HepG2 (cell line): ENCODE data around the gene DNAJC4. TPM values are rescaled to one million over a fixed set of nuclear protein-coding genes. Genes with fewer than 3 reads are reported as not detected.
A peak's percentile ranks its signal among the peaks of the same experiment; 100 is the strongest.

Source experiments
- ATF7 ChIP-seq, 2 experiments: fragments of 450-650 bp in 1 of 2; sonication (generic) in 1 of 2; formaldehyde crosslinking in 1 of 2; IDR thresholded peaks; 2 replicates each; pipeline versions ENCODE4 v1.4.0 to v1.6.1; 2016 to 2020; ENCODE audit warnings: antibody characterized with exemption in 1 of 2, mild to moderate bottlenecking in 1 of 2, missing genetic modification reagents in 1 of 2
- MED13 ChIP-seq: sonication (generic); formaldehyde crosslinking; IDR thresholded peaks from 2 replicates; pipeline ENCODE4 v1.5.0; 2020; ENCODE audit warnings: missing genetic modification reagents
- MLLT10 ChIP-seq: sonication (generic); formaldehyde crosslinking; IDR thresholded peaks from 2 replicates; pipeline ENCODE4 v1.4.0; 2020; ENCODE audit warnings: missing genetic modification reagents
- NCOA2 ChIP-seq: sonication (generic); formaldehyde crosslinking; IDR thresholded peaks from 2 replicates; pipeline ENCODE4 v1.8.0; 2022; ENCODE audit warnings: inconsistent platforms
- POLR2G ChIP-seq: fragments of 200-400 bp; formaldehyde crosslinking; IDR thresholded peaks from 2 replicates; pipeline ENCODE4 v1.6.1; 2018; ENCODE audit warnings: mild to moderate bottlenecking, low read depth, low read length, moderate library complexity
- SMAD3 ChIP-seq: sonication (generic); formaldehyde crosslinking; IDR thresholded peaks from 2 replicates; pipeline ENCODE4 v1.4.0; 2020; ENCODE audit warnings: missing genetic modification reagents
- SMARCE1 ChIP-seq: fragments of 450-650 bp; IDR thresholded peaks from 2 replicates; pipeline ENCODE4 v1.6.1; 2017; ENCODE audit warnings: borderline replicate concordance
- TAF1 ChIP-seq: sonication (generic); formaldehyde crosslinking; IDR thresholded peaks from 2 replicates; pipeline ENCODE4 v1.4.0; 2020; ENCODE audit warnings: missing genetic modification reagents
- TOE1 ChIP-seq: sonication (generic); formaldehyde crosslinking; IDR thresholded peaks from 2 replicates; pipeline ENCODE4 v1.4.0; 2020; ENCODE audit warnings: mild to moderate bottlenecking, missing genetic modification reagents
- ZFY ChIP-seq: sonication (generic); formaldehyde crosslinking; IDR thresholded peaks from 2 replicates; pipeline ENCODE4 v1.4.0; 2020; ENCODE audit warnings: missing genetic modification reagents
- ZKSCAN1 ChIP-seq: fragments of 150-350 bp; IDR thresholded peaks from 2 replicates; pipeline ENCODE4 v1.6.1; 2014; ENCODE audit warnings: low read length
- ZNF253 ChIP-seq: sonication (generic); formaldehyde crosslinking; IDR thresholded peaks from 2 replicates; pipeline ENCODE4 v1.8.0; 2022; ENCODE audit warnings: mild to moderate bottlenecking, missing genetic modification reagents, borderline replicate concordance
- ZNF292 ChIP-seq: sonication (generic); formaldehyde crosslinking; IDR thresholded peaks from 2 replicates; pipeline ENCODE4 v1.8.1; 2022; ENCODE audit warnings: mild to moderate bottlenecking, low read depth, missing genetic modification reagents, borderline replicate concordance
- ZNF629 ChIP-seq: sonication (generic); formaldehyde crosslinking; conservative IDR thresholded peaks from 2 replicates; pipeline ENCODE4 v1.5.0; 2020; ENCODE audit warnings: missing genetic modification reagents
- ZNF652 ChIP-seq: IDR thresholded peaks from 2 replicates; pipeline ENCODE4 v1.6.1; 2016; ENCODE audit warnings: low read depth, borderline replicate concordance
- ZNF660 ChIP-seq: sonication (generic); formaldehyde crosslinking; IDR thresholded peaks from 2 replicates; pipeline ENCODE4 v1.5.1; 2020; ENCODE audit warnings: mild to moderate bottlenecking, low read depth, missing genetic modification reagents, borderline replicate concordance
- ZNF713 ChIP-seq: sonication (generic); formaldehyde crosslinking; IDR thresholded peaks from 2 replicates; pipeline ENCODE4 v1.4.0; 2020; ENCODE audit warnings: mild to moderate bottlenecking, missing genetic modification reagents
- ZNF737 ChIP-seq: sonication (generic); formaldehyde crosslinking; IDR thresholded peaks from 2 replicates; pipeline ENCODE4 v1.5.0; 2020; ENCODE audit warnings: missing genetic modification reagents, mild to moderate bottlenecking, borderline replicate concordance
- ZNF775 ChIP-seq: sonication (generic); formaldehyde crosslinking; IDR thresholded peaks from 2 replicates; pipeline ENCODE4 v1.4.0; 2020; ENCODE audit warnings: missing genetic modification reagents, mild to moderate bottlenecking, moderate library complexity, borderline replicate concordance
- polyA plus RNA-seq, 8 experiments: library from polyadenylated mRNA; depleted of rRNA in 3 of 8; stranded (reverse) in 7 of 8; unstranded in 1 of 8; fragments of >200 nt; fragmentation: Illumina TruSeq in 4 of 8; extraction: Trizol in 4 of 8; gene quantifications; 2 replicates each; pipeline versions ENCODE4 v1.2.1 to v1.2.3, GENCODE V29; 2011 to 2016; ENCODE audit warnings: low read depth in 4 of 8, missing spikeins in 1 of 8, mixed read lengths in 1 of 8; ENCODE audit not compliant: insufficient read depth in 1 of 8
- total RNA-seq, 5 experiments: library from RNA; depleted of rRNA; stranded (reverse); fragments of >200 nt; fragmentation: Illumina TruSeq; extraction: Trizol; gene quantifications; 2 replicates each; pipeline ENCODE4 v1.2.3, GENCODE V29; 2016; ENCODE audit warnings: low read depth in 1 of 5
- TF ChIP-seq, protein P1 (sequence below): sonication (generic); formaldehyde crosslinking; IDR thresholded peaks from 2 replicates; pipeline ENCODE4 v1.4.0; 2020; ENCODE audit warnings: missing genetic modification reagents
- TF ChIP-seq, protein P2 (sequence below): sonication (generic); formaldehyde crosslinking; IDR thresholded peaks from 2 replicates; pipeline ENCODE4 v1.5.0; 2020; ENCODE audit warnings: mild to moderate bottlenecking, missing genetic modification reagents
- TF ChIP-seq, protein P3 (sequence below): sonication (generic); formaldehyde crosslinking; IDR thresholded peaks from 2 replicates; pipeline ENCODE4 v1.5.0; 2020; ENCODE audit warnings: mild to moderate bottlenecking, missing genetic modification reagents, borderline replicate concordance

The DNAJC4 gene
- total and polyA plus RNA-seq, 2 of the 13 experiments (the other 11 are each of a cell fraction or from before 2014, with no cell fraction given), result 10.3 to 60.8 TPM

DNA sequence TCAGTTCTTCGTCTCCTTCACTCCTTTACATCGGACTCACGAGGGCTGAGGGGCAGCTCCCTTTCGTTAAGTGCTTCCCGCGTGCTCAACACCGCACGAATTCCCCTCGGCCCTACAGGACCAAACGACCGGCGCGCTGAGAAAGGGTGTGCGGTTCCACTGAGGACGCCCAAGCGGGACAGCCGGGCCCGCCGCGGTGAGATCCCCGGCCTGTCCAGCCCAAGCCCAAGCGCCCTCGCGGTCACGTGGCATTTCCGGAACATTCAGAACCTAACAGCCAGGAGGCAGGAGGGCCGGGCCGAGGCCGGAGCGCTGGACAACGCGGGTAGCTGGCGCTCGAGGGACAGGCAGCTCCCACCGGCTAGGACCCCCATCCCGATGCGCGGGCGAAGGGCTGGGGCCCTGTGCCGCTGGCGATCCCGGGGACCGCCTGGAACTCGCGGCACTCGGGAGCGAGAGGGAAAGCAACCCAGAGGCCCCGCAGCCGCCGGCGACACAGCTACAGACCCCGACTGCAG is 45.1 kb upstream of the DNAJC4 start (continued):
- TF ChIP-seq, protein P1, sequence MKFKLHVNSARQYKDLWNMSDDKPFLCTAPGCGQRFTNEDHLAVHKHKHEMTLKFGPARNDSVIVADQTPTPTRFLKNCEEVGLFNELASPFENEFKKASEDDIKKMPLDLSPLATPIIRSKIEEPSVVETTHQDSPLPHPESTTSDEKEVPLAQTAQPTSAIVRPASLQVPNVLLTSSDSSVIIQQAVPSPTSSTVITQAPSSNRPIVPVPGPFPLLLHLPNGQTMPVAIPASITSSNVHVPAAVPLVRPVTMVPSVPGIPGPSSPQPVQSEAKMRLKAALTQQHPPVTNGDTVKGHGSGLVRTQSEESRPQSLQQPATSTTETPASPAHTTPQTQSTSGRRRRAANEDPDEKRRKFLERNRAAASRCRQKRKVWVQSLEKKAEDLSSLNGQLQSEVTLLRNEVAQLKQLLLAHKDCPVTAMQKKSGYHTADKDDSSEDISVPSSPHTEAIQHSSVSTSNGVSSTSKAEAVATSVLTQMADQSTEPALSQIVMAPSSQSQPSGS (CRISPR knock-in tag), result peak; percentile 41
- TF ChIP-seq ZNF629 (CRISPR knock-in tag) (no peak), ZNF775 (peak; percentile 80), ZFY (CRISPR knock-in tag) (peak; percentile 97), ZNF660 (peak; percentile 89; the same call in 1 of the 2 replicates), SMAD3 (CRISPR knock-in tag) (no peak), ZNF652 (CRISPR knock-in tag) (no peak; the same call in 1 of the 2 replicates), TOE1 (CRISPR knock-in tag) (no peak), MLLT10 (no peak), ZNF737 (CRISPR knock-in tag) (peak; percentile 99), SMARCE1 (no peak), ZKSCAN1 (peak; percentile 36; the same call in 1 of the 2 replicates), MED13 (CRISPR knock-in tag) (no peak), POLR2G (peak; percentile 99), ATF7 (IDR thresholded peaks at IDR 0.05) (no peak), ATF7 (CRISPR knock-in tag; IDR thresholded peaks at IDR 0.05) (0 out of 2 replicates have a peak, but pooled peaks have one; percentile 29), ZNF713 (CRISPR knock-in tag) (0 out of 2 replicates have a peak, but pooled peaks have one; percentile 75), NCOA2 (CRISPR knock-in tag) (0 out of 2 replicates have a peak, but pooled peaks have one; percentile 39), ZNF253 (CRISPR knock-in tag) (peak; percentile 96), ZNF292 (CRISPR knock-in tag) (no peak; the same call in 1 of the 2 replicates), TAF1 (CRISPR knock-in tag) (peak; percentile 91)
- TF ChIP-seq, protein P2, sequence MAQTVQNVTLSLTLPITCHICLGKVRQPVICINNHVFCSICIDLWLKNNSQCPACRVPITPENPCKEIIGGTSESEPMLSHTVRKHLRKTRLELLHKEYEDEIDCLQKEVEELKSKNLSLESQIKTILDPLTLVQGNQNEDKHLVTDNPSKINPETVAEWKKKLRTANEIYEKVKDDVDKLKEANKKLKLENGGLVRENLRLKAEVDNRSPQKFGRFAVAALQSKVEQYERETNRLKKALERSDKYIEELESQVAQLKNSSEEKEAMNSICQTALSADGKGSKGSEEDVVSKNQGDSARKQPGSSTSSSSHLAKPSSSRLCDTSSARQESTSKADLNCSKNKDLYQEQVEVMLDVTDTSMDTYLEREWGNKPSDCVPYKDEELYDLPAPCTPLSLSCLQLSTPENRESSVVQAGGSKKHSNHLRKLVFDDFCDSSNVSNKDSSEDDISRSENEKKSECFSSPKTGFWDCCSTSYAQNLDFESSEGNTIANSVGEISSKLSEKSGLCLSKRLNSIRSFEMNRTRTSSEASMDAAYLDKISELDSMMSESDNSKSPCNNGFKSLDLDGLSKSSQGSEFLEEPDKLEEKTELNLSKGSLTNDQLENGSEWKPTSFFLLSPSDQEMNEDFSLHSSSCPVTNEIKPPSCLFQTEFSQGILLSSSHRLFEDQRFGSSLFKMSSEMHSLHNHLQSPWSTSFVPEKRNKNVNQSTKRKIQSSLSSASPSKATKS (CRISPR knock-in tag), result peak; percentile 95
- TF ChIP-seq, protein P3, sequence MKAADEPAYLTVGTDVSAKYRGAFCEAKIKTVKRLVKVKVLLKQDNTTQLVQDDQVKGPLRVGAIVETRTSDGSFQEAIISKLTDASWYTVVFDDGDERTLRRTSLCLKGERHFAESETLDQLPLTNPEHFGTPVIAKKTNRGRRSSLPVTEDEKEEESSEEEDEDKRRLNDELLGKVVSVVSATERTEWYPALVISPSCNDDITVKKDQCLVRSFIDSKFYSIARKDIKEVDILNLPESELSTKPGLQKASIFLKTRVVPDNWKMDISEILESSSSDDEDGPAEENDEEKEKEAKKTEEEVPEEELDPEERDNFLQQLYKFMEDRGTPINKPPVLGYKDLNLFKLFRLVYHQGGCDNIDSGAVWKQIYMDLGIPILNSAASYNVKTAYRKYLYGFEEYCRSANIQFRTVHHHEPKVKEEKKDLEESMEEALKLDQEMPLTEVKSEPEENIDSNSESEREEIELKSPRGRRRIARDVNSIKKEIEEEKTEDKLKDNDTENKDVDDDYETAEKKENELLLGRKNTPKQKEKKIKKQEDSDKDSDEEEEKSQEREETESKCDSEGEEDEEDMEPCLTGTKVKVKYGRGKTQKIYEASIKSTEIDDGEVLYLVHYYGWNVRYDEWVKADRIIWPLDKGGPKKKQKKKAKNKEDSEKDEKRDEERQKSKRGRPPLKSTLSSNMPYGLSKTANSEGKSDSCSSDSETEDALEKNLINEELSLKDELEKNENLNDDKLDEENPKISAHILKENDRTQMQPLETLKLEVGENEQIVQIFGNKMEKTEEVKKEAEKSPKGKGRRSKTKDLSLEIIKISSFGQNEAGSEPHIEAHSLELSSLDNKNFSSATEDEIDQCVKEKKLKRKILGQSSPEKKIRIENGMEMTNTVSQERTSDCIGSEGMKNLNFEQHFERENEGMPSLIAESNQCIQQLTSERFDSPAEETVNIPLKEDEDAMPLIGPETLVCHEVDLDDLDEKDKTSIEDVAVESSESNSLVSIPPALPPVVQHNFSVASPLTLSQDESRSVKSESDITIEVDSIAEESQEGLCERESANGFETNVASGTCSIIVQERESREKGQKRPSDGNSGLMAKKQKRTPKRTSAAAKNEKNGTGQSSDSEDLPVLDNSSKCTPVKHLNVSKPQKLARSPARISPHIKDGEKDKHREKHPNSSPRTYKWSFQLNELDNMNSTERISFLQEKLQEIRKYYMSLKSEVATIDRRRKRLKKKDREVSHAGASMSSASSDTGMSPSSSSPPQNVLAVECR, result peak; percentile 96
